Activated CD4-positive, alpha-beta T cell treated with anti-CD3 and anti-CD28 coated beads for 36 hours (primary cell): ENCODE results near the gene GDF11. TPM values are rescaled to one million over a fixed set of nuclear protein-coding genes. Genes with fewer than 3 reads are reported as not detected.

Experiments
- ATAC-seq: fragments of 200-7000 bp; cut with Tn5 transposase; one replicate; pipeline ENCODE4 v1.10.0; 2021; ENCODE audit warnings: mild to moderate bottlenecking, moderate library complexity
- CTCF ChIA-PET: fragments of 350-600 bp; sonication (Branson Sonifier 250); formaldehyde crosslinking; loops from one replicate; lab custom pipeline; 2021; ENCODE audit warnings: antibody characterized with exemption; lab: Charles Lee
- POLR2A ChIA-PET: fragments of 350-600 bp; sonication (Branson Sonifier 250); formaldehyde crosslinking; loops from one replicate; lab custom pipeline; 2021; ENCODE audit warnings: antibody characterized with exemption, inconsistent platforms; lab: Charles Lee
- DNase-seq: peaks from one replicate; pipeline ENCODE4 v3.0.0-alpha.2; 2020
- H3K27ac Mint-ChIP-seq: one replicate; pipeline ENCODE4 v1.8.0; 2021; ENCODE audit warnings: mixed read lengths
- H3K27me3 Mint-ChIP-seq: one replicate; pipeline ENCODE4 v1.8.0; 2021; ENCODE audit warnings: mixed read lengths
- H3K36me3 Mint-ChIP-seq: one replicate; pipeline ENCODE4 v1.8.0; 2021; ENCODE audit warnings: low read depth, mixed read lengths
- H3K4me1 Mint-ChIP-seq: one replicate; pipeline ENCODE4 v1.8.0; 2021; ENCODE audit warnings: mixed read lengths
- H3K4me3 Mint-ChIP-seq: one replicate; pipeline ENCODE4 v1.8.0; 2021; ENCODE audit warnings: mild to moderate bottlenecking, moderate library complexity, mixed read lengths
- H3K9me3 Mint-ChIP-seq: one replicate; pipeline ENCODE4 v1.8.0; 2021; ENCODE audit warnings: low read depth, mixed read lengths
- intact Hi-C, 2 experiments: fragments of 100-400 bp; cut with DNase I in 1 of 2; cut with micrococcal nuclease in 1 of 2; formaldehyde crosslinking; loops; one replicate each; pipeline versions ENCODE4 v1.14.2 to v1.15.1; 2022 to 2024; cut with DNase I, micrococcal nuclease
- total RNA-seq, 2 experiments: library from RNA; stranded (reverse); gene quantifications; one replicate each; pipeline ENCODE4 v1.2.3, GENCODE V29; 2021

The GDF11 gene
- total RNA-seq, 2 experiments from 2014 or later: 7.5 to 9.5 TPM

- ATAC-seq: no peak
- Mint-ChIP-seq H3K4me3 (no peak overlapping the region), H3K4me1 (no peaks in the 10 kb centered on the region), H3K9me3 (no peaks in the 10 kb centered on the region), H3K36me3 (no peaks in the 10 kb centered on the region), H3K27ac (no peak overlapping the region), H3K27me3 (no peaks in the 10 kb centered on the region)
- intact Hi-C loops: no loop called here
- ChIA-PET CTCF (no interaction called here), POLR2A (interaction anchor here (0.5 kb wide), 1 partner anchor 1139 kb away, joined by 3 read pairs; no protein-coding TSS in a partner anchor)
- no peak for DNase-seq
These were observed 43.4 kb upstream of the GDF11 start for GRCh38 chr12:55699471-55700055.

GRCh38 chr12:55700255-55701018, 42.5 kb upstream of the GDF11 start:
- CTCF ChIA-PET: no interaction called here
- Mint-ChIP-seq H3K27me3 (no peaks in the 10 kb centered on the region), H3K4me1 (no peaks in the 10 kb centered on the region), H3K4me3 (no peak overlapping the region), H3K9me3 (no peaks in the 10 kb centered on the region), H3K27ac (no peak overlapping the region), H3K36me3 (no peaks in the 10 kb centered on the region)
- no peak for DNase-seq
- intact Hi-C loops: no loop called here
- ATAC-seq: no peak
- POLR2A ChIA-PET: no interaction called here

- intact Hi-C loops: no loop called here
- H3K4me3 Mint-ChIP-seq: no peak overlapping the region
These were observed 40.1 kb upstream of the GDF11 start for GRCh38 chr12:55702861-55703260.

DNA sequence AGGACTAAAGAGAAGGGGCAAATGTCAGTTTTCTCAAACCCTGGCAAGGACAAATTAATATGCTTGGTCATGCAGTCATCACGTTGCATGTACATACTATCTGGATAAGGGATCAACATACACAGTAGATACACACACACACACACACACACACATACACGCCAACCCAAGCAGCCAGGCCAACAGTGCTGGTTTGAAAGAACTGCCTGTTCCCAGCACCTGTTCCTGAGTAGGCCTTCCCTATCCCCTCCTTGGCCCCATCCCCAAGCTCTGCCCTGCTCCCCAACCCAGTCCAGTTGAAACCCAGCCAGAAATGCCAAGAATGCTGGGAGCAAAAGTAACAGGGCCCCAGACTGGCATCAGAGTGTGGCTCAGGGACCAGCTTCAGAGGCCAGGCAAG, 39.6 kb upstream of the GDF11 start:
- Mint-ChIP-seq H3K4me3 (no peak overlapping the region), H3K4me1 (peaks cover 10% of the 10 kb centered on the region), H3K27me3 (peaks cover 11% of the 10 kb centered on the region), H3K36me3 (no peaks in the 10 kb centered on the region), H3K9me3 (no peaks in the 10 kb centered on the region), H3K27ac (no peak overlapping the region)
- ChIA-PET POLR2A (no interaction called here), CTCF (no interaction called here)
- no peak for ATAC-seq
- intact Hi-C loops: no loop called here
- DNase-seq: no peak

More at GRCh38 chr12:55702861-55703260, 40.1 kb upstream of the GDF11 start:
- POLR2A ChIA-PET: no interaction called here
- Mint-ChIP-seq H3K9me3 (no peaks in the 10 kb centered on the region), H3K27me3 (peaks cover 8% of the 10 kb centered on the region), H3K4me1 (peaks cover 7% of the 10 kb centered on the region), H3K27ac (no peak overlapping the region), H3K36me3 (no peaks in the 10 kb centered on the region)
- no peak for ATAC-seq
- DNase-seq: no peak
- CTCF ChIA-PET: no interaction called here

DNA sequence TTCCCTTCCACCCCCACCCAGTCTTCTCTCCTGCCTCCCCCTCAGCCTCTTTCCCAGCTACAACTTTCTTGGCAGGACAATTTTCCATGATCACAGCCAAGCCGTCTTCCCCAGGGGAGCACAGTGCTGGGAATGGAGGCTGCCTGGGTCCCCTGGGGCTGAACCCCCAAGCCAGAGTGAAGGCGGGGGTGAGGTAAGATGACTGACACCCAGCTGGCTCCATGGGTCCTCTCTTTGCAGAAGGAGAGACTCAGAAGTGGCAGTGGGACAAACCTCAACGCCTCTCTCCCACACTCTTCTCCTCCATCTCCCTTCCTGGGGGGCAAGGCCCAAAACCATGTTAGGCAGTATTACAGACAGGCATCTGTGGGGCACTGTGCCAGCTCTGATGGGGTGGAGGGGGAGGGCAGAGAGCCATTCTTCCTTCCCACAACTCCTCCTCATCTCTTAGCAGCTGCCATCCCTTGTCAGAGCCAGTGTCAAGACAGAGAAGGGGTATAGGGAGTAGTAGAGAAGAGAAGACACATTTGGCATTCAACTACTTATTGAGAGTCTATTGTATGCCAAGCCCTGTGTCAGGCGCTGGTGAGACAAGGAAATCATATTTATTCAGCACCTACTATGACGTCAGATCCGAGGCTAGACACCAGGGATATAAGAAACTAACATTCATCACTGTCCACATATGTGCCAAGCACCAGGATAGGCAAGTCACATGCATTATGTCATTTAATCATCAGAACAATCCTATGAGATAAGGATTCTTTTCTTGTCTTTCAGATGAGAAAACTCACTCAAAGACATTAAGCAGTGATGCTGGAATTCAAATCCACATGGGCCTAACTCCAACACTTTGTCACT, 38.8 kb upstream of the GDF11 start:
- no peak for ATAC-seq
- no peak overlapping the region for H3K4me3 Mint-ChIP-seq
- H3K36me3 Mint-ChIP-seq: no peaks in the 10 kb centered on the region
- CTCF ChIA-PET: interaction anchor here (1.5 to 1.6 kb wide), 2 partner anchors 19 to 35 kb away, joined by 3 to 6 read pairs; no protein-coding TSS in a partner anchor
- peaks cover 18% of the 10 kb centered on the region for H3K27me3 Mint-ChIP-seq
- no peaks in the 10 kb centered on the region for H3K9me3 Mint-ChIP-seq
- no peak for DNase-seq
- intact Hi-C loops: no loop called here
- H3K4me1 Mint-ChIP-seq: peaks cover 18% of the 10 kb centered on the region
- no peak overlapping the region for H3K27ac Mint-ChIP-seq
- POLR2A ChIA-PET: no interaction called here

- peaks cover 18% of the 10 kb centered on the region for H3K4me1 Mint-ChIP-seq
- ATAC-seq: no peak
- no peak overlapping the region for H3K27ac Mint-ChIP-seq
- no peaks in the 10 kb centered on the region for H3K9me3 Mint-ChIP-seq
- no peak overlapping the region for H3K4me3 Mint-ChIP-seq
- POLR2A ChIA-PET: no interaction called here
- intact Hi-C loops: no loop called here
- peaks cover 20% of the 10 kb centered on the region for H3K27me3 Mint-ChIP-seq
- no peaks in the 10 kb centered on the region for H3K36me3 Mint-ChIP-seq
- no peak for DNase-seq
- CTCF ChIA-PET: interaction anchor here (0.7 to 3.0 kb wide), 9 partner anchors 11 to 690 kb away, joined by 3 to 13 read pairs (median 3); partner anchors contain the start of gene BLOC1S1
These were observed 37.9 kb upstream of the GDF11 start for GRCh38 chr12:55704824-55705718.

GRCh38 chr12:55705782-55706402, 37.0 kb upstream of the GDF11 start:
- Mint-ChIP-seq H3K9me3 (no peaks in the 10 kb centered on the region), H3K36me3 (no peaks in the 10 kb centered on the region), H3K27ac (no peak overlapping the region), H3K4me3 (no peak overlapping the region), H3K27me3 (peaks cover 20% of the 10 kb centered on the region), H3K4me1 (peaks cover 18% of the 10 kb centered on the region)
- POLR2A ChIA-PET: interaction anchor here (0.6 kb wide), 1 partner anchor 398 kb away, joined by 3 read pairs; the partner anchor contains the start of gene PA2G4
- DNase-seq (peak; percentile 57), ATAC-seq (peak; percentile 47)
- intact Hi-C loops: no loop called here
- CTCF ChIA-PET: interaction anchor here (0.7 to 3.0 kb wide), 12 partner anchors 10 to 691 kb away, joined by 3 to 13 read pairs (median 4); partner anchors contain the start of gene BLOC1S1

DNA sequence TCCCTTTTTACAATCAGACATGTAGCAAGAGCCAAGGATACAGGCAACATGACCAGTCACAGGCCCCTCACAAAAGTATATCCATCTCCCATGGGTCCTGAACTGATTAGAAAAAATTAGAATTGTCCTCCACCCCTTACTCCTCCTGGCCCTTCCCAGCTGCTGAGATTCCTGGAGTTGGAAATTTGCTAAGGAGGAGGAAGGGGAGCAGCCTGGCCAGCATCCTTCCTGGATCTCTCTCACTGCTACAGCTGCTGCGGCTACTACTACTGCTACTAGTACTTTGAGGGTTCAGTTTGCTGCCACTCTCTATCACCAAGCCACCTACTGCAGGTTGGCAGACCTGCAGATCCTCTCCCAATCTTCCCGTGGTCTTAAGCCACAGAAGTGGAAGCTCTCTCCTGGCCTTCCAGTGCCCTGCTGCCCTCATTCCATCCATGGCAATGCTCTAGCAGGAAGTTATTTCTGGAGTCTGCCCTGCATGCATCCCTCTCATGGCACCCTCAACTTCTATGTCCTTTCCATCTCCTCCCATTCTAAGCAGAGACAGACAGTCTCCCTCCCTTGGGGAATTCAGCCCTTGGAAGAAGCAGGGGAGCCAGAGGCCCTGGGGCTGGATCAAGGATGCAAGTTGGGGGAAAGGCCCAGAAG, 36.2 kb upstream of the GDF11 start:
- no peak overlapping the region for H3K27ac Mint-ChIP-seq
- peak overlapping the region; percentile 70 for H3K4me3 Mint-ChIP-seq
- DNase-seq (no peak), ATAC-seq (no peak)
- intact Hi-C loops: no loop called here
- ChIA-PET POLR2A (interaction anchor here (0.6 kb wide), 1 partner anchor 398 kb away, joined by 3 read pairs; the partner anchor contains the start of gene PA2G4), CTCF (interaction anchor here (0.7 to 3.0 kb wide), 9 partner anchors 10 to 918 kb away, joined by 3 to 13 read pairs (median 4); no protein-coding TSS in a partner anchor)
- H3K27me3 Mint-ChIP-seq: peaks cover 20% of the 10 kb centered on the region
- no peaks in the 10 kb centered on the region for H3K9me3 Mint-ChIP-seq
- no peaks in the 10 kb centered on the region for H3K36me3 Mint-ChIP-seq
- peaks cover 18% of the 10 kb centered on the region for H3K4me1 Mint-ChIP-seq

GRCh38 chr12:55707219-55707671, 35.7 kb upstream of the GDF11 start:
- ATAC-seq (peak; percentile 27), DNase-seq (peak; percentile 27)
- peaks cover 18% of the 10 kb centered on the region for H3K4me1 Mint-ChIP-seq
- peaks cover 20% of the 10 kb centered on the region for H3K27me3 Mint-ChIP-seq
- intact Hi-C loops: no loop called here
- H3K36me3 Mint-ChIP-seq: no peaks in the 10 kb centered on the region
- CTCF ChIA-PET: interaction anchor here (0.7 to 3.0 kb wide), 6 partner anchors 10 to 917 kb away, joined by 3 to 13 read pairs (median 4); no protein-coding TSS in a partner anchor
- peak overlapping the region; percentile 70 for H3K4me3 Mint-ChIP-seq
- POLR2A ChIA-PET: no interaction called here
- no peak overlapping the region for H3K27ac Mint-ChIP-seq
- H3K9me3 Mint-ChIP-seq: no peaks in the 10 kb centered on the region
